ENCODE results near the gene NOS1. TPM values are rescaled to one million over a fixed set of nuclear protein-coding genes. Genes with fewer than 3 reads are reported as not detected.

NOS1 gene
- total and polyA plus RNA-seq, 2 of the 8 experiments (the other 6 are each of a cell fraction or from before 2014, with no cell fraction given): 1.5 to 2.0 TPM

DNA sequence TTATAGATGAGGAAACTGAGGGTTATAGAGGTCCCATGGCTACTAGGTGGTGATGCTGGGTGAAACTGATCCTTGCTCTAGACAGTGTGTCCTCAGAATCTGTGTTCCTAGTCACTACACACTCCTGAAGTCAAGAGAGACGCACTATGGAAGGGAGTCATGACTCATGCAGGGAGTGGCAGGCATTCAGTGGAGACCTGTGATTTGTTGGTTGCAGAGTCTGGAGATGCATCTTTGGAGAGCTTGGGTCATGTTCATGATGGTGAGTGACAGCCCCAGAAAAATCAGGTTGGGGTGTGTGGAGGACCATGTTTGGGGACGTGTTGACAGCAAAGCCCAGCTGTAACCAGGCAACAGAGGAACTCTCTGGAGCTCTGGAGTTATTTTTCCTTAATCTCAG lies 133.2 kb downstream of the NOS1 start (continued):
- no peak for TF ChIP-seq TBP (IDR thresholded peaks at IDR 0.05; ENCODE audit: low read depth, low read length)
- TF ChIP-seq SP2 (IDR thresholded peaks at IDR 0.05; ENCODE audit: low read length): no peak
- TF ChIP-seq BRCA1 (IDR thresholded peaks at IDR 0.05; ENCODE audit: low read depth, low read length): no peak
- TF ChIP-seq USF2 (IDR thresholded peaks at IDR 0.05; ENCODE audit: low read length): no peak

Data from H1 (cell line).